SK-N-SH treated with all-trans-retinoic acid at 6 μM for 48 hours (cell line): ENCODE results near the gene CHRNE.

Experiments
- ATAC-seq: fragments of 200-7000 bp; cut with Tn5 transposase; 3 replicates; pipeline ENCODE4 v1.9.1; 2020; ENCODE audit warnings: mild to moderate bottlenecking, moderate library complexity
- ARNTL ChIP-seq: fragments of 450-650 bp; formaldehyde crosslinking; IDR thresholded peaks from 2 replicates; pipeline ENCODE4 v1.5.0; 2020; ENCODE audit warnings: low read depth, mild to moderate bottlenecking, moderate library complexity, borderline replicate concordance
- BACH2 ChIP-seq: fragments of 250-450 bp; sonication (Bioruptor Pico); IDR thresholded peaks from 2 replicates; pipeline ENCODE4 v1.9.0; 2021; ENCODE audit warnings: mild to moderate bottlenecking, borderline replicate concordance
- CSDC2 ChIP-seq: fragments of 250-450 bp; sonication (Bioruptor Pico); IDR thresholded peaks from 2 replicates; pipeline ENCODE4 v1.5.0; 2020; ENCODE audit warnings: mild to moderate bottlenecking, moderate library complexity
- ESRRG ChIP-seq: fragments of 250-450 bp; sonication (Bioruptor Pico); IDR thresholded peaks from 2 replicates; pipeline ENCODE4 v1.6.1; 2021; ENCODE audit warnings: mild to moderate bottlenecking
- GLIS3 ChIP-seq: fragments of 250-450 bp; sonication (Bioruptor Pico); IDR thresholded peaks from 2 replicates; pipeline ENCODE4 v1.5.0; 2020; ENCODE audit warnings: mild to moderate bottlenecking, moderate library complexity
- ISL1 ChIP-seq: fragments of 250-450 bp; sonication (Bioruptor Pico); IDR thresholded peaks from 2 replicates; pipeline ENCODE4 v2.1.2; 2022; ENCODE audit warnings: mild to moderate bottlenecking, moderate library complexity
- OSR1 ChIP-seq: fragments of 250-450 bp; sonication (Bioruptor Pico); IDR thresholded peaks from 2 replicates; pipeline ENCODE4 v1.8.0; 2022; ENCODE audit warnings: moderate library complexity, mild to moderate bottlenecking, inconsistent platforms
- RARB ChIP-seq: fragments of 250-450 bp; sonication (Bioruptor Pico); IDR thresholded peaks from 2 replicates; pipeline ENCODE4 v1.8.0; 2021; ENCODE audit warnings: mild to moderate bottlenecking, moderate library complexity
- SNAI2 ChIP-seq: fragments of 250-450 bp; sonication (Bioruptor Pico); IDR thresholded peaks from 2 replicates; pipeline ENCODE4 v1.5.0; 2020; ENCODE audit warnings: mild to moderate bottlenecking, moderate library complexity
- TOX ChIP-seq: fragments of 250-450 bp; sonication (Bioruptor Pico); IDR thresholded peaks from 2 replicates; pipeline ENCODE4 v1.8.0; 2021; ENCODE audit warnings: mild to moderate bottlenecking, moderate library complexity, borderline replicate concordance
- ZC3H10 ChIP-seq: fragments of 250-450 bp; sonication (Bioruptor Pico); IDR thresholded peaks from 2 replicates; pipeline ENCODE4 v1.5.1; 2021; ENCODE audit warnings: mild to moderate bottlenecking, moderate library complexity
- ZFP3 ChIP-seq: fragments of 250-450 bp; sonication (Bioruptor Pico); IDR thresholded peaks from 2 replicates; pipeline ENCODE4 v1.5.0; 2020; ENCODE audit warnings: mild to moderate bottlenecking, moderate library complexity
- ZFP30 ChIP-seq: fragments of 450-650 bp; formaldehyde crosslinking; IDR thresholded peaks from 2 replicates; pipeline ENCODE4 v1.5.0; 2022; ENCODE audit warnings: mild to moderate bottlenecking, moderate library complexity
- ZNF565 ChIP-seq: fragments of 450-650 bp; formaldehyde crosslinking; conservative IDR thresholded peaks from 2 replicates; pipeline ENCODE4 v1.5.0; 2020; ENCODE audit warnings: low read depth, mild to moderate bottlenecking, moderate library complexity
- ZNF70 ChIP-seq: fragments of 450-650 bp; formaldehyde crosslinking; IDR thresholded peaks from 2 replicates; pipeline ENCODE4 v1.5.0; 2020; ENCODE audit warnings: mild to moderate bottlenecking, moderate library complexity
- ZNF8 ChIP-seq: fragments of 450-650 bp; formaldehyde crosslinking; IDR thresholded peaks from 2 replicates; pipeline ENCODE4 v1.5.0; 2020; ENCODE audit warnings: mild to moderate bottlenecking, moderate library complexity
- TF ChIP-seq, protein P1 (sequence below): fragments of 250-450 bp; sonication (Bioruptor Pico); IDR thresholded peaks from 2 replicates; pipeline ENCODE4 v1.8.0; 2021; ENCODE audit warnings: low read depth, mild to moderate bottlenecking, moderate library complexity, borderline replicate concordance
- TF ChIP-seq, protein P2 (sequence below): fragments of 250-450 bp; sonication (Bioruptor Pico); IDR thresholded peaks from 2 replicates; pipeline ENCODE4 v1.5.0; 2020; ENCODE audit warnings: mild to moderate bottlenecking, moderate library complexity
- TF ChIP-seq, protein P3 (sequence below): fragments of 250-450 bp; sonication (Bioruptor Pico); IDR thresholded peaks from 2 replicates; pipeline ENCODE4 v1.5.1; 2021; ENCODE audit warnings: mild to moderate bottlenecking, moderate library complexity
- TF ChIP-seq, protein P4 (sequence below): fragments of 250-450 bp; sonication (Bioruptor Pico); IDR thresholded peaks from 2 replicates; pipeline ENCODE4 v1.8.0; 2020; ENCODE audit warnings: mild to moderate bottlenecking, moderate library complexity, borderline replicate concordance
- TF ChIP-seq, protein P5 (sequence below): fragments of 250-450 bp; sonication (Bioruptor Pico); IDR thresholded peaks from 2 replicates; pipeline ENCODE4 v1.5.1; 2020; ENCODE audit warnings: low read depth, mild to moderate bottlenecking, moderate library complexity

Gene CHRNE

DNA sequence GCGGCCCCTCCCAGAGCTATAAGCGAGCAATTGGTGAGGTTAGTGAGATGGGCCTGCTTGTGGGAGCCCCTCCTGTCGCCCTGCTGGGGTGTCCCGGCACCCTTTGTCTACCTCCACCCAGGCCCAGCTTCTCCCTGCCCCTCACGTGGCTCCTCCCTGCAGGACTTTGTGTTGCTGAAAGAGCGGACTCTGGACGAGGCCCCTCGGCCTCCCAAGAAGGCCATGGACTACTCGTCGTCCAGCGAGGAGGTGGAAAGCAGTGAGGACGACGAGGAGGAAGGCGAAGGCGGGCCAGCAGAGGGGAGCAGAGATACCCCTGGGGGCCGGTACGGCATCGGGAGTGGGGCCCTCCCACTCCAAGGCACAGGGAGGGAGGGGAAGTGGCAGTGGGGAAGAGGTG is 9.6 kb downstream of the CHRNE start:
- ATAC-seq: no peak
- TF ChIP-seq ZNF565 (CRISPR knock-in tag) (no peak), SNAI2 (no peak), ARNTL (CRISPR knock-in tag) (no peak), ZC3H10 (no peak), ZNF8 (no peak)
- TF ChIP-seq, protein P1, sequence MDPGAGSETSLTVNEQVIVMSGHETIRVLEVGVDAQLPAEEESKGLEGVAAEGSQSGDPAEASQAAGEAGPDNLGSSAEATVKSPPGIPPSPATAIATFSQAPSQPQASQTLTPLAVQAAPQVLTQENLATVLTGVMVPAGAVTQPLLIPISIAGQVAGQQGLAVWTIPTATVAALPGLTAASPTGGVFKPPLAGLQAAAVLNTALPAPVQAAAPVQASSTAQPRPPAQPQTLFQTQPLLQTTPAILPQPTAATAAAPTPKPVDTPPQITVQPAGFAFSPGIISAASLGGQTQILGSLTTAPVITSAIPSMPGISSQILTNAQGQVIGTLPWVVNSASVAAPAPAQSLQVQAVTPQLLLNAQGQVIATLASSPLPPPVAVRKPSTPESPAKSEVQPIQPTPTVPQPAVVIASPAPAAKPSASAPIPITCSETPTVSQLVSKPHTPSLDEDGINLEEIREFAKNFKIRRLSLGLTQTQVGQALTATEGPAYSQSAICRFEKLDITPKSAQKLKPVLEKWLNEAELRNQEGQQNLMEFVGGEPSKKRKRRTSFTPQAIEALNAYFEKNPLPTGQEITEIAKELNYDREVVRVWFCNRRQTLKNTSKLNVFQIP (CRISPR knock-in tag): no peak

DNA sequence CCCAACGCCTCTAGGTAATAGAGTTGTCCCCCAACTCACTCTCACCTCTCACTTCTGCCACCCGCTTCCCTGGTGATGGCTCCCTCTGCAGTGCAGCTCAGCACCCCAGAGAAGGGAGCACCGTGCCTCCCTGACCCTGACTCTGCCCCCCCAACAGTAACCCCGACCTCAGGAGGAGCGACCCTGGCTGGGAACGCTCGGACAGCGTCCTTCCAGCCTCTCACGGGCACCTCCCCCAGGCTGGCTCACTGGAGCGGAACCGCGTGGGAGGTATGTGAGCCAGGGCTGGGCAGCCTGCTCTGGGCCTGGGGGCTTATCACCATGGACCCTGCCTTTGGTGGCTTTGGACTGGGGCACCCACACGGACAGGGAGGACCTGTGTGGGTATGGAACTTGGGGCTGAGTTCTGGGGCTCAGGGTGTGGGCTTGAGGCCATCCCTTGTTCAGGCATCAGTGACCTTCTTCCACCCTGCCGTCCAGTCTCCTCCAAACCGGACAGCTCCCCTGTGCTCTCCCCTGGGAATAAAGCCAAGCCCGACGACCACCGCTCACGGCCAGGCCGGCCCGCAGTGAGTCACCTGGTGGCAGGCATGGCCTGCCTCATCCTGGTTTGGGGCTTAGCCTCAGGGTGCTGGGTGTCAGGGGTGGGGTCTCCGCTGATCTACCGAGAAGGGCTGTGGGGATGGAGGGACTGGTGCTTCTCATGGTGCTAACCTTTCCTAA is 10.2 kb downstream of the CHRNE start:
- ATAC-seq: no peak
- TF ChIP-seq ZNF70 (CRISPR knock-in tag) (no peak), CSDC2 (CRISPR knock-in tag) (no peak), BACH2 (no peak), ZFP30 (CRISPR knock-in tag) (no peak), OSR1 (CRISPR knock-in tag) (no peak), ESRRG (CRISPR knock-in tag) (no peak), TOX (no peak), SNAI2 (no peak), ZNF8 (no peak), ISL1 (no peak), ZFP3 (CRISPR knock-in tag) (no peak), RARB (no peak), ZC3H10 (no peak), GLIS3 (no peak), ARNTL (CRISPR knock-in tag) (no peak)
- TF ChIP-seq, protein P2, sequence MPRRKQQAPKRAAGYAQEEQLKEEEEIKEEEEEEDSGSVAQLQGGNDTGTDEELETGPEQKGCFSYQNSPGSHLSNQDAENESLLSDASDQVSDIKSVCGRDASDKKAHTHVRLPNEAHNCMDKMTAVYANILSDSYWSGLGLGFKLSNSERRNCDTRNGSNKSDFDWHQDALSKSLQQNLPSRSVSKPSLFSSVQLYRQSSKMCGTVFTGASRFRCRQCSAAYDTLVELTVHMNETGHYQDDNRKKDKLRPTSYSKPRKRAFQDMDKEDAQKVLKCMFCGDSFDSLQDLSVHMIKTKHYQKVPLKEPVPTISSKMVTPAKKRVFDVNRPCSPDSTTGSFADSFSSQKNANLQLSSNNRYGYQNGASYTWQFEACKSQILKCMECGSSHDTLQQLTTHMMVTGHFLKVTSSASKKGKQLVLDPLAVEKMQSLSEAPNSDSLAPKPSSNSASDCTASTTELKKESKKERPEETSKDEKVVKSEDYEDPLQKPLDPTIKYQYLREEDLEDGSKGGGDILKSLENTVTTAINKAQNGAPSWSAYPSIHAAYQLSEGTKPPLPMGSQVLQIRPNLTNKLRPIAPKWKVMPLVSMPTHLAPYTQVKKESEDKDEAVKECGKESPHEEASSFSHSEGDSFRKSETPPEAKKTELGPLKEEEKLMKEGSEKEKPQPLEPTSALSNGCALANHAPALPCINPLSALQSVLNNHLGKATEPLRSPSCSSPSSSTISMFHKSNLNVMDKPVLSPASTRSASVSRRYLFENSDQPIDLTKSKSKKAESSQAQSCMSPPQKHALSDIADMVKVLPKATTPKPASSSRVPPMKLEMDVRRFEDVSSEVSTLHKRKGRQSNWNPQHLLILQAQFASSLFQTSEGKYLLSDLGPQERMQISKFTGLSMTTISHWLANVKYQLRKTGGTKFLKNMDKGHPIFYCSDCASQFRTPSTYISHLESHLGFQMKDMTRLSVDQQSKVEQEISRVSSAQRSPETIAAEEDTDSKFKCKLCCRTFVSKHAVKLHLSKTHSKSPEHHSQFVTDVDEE (CRISPR knock-in tag): no peak
- TF ChIP-seq, protein P3, sequence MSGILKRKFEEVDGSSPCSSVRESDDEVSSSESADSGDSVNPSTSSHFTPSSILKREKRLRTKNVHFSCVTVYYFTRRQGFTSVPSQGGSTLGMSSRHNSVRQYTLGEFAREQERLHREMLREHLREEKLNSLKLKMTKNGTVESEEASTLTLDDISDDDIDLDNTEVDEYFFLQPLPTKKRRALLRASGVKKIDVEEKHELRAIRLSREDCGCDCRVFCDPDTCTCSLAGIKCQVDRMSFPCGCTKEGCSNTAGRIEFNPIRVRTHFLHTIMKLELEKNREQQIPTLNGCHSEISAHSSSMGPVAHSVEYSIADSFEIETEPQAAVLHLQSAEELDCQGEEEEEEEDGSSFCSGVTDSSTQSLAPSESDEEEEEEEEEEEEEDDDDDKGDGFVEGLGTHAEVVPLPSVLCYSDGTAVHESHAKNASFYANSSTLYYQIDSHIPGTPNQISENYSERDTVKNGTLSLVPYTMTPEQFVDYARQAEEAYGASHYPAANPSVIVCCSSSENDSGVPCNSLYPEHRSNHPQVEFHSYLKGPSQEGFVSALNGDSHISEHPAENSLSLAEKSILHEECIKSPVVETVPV (CRISPR knock-in tag): no peak
- TF ChIP-seq, protein P1 (CRISPR knock-in tag): no peak
- TF ChIP-seq, protein P4, sequence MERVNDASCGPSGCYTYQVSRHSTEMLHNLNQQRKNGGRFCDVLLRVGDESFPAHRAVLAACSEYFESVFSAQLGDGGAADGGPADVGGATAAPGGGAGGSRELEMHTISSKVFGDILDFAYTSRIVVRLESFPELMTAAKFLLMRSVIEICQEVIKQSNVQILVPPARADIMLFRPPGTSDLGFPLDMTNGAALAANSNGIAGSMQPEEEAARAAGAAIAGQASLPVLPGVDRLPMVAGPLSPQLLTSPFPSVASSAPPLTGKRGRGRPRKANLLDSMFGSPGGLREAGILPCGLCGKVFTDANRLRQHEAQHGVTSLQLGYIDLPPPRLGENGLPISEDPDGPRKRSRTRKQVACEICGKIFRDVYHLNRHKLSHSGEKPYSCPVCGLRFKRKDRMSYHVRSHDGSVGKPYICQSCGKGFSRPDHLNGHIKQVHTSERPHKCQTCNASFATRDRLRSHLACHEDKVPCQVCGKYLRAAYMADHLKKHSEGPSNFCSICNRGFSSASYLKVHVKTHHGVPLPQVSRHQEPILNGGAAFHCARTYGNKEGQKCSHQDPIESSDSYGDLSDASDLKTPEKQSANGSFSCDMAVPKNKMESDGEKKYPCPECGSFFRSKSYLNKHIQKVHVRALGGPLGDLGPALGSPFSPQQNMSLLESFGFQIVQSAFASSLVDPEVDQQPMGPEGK (CRISPR knock-in tag): no peak
- TF ChIP-seq, protein P5, sequence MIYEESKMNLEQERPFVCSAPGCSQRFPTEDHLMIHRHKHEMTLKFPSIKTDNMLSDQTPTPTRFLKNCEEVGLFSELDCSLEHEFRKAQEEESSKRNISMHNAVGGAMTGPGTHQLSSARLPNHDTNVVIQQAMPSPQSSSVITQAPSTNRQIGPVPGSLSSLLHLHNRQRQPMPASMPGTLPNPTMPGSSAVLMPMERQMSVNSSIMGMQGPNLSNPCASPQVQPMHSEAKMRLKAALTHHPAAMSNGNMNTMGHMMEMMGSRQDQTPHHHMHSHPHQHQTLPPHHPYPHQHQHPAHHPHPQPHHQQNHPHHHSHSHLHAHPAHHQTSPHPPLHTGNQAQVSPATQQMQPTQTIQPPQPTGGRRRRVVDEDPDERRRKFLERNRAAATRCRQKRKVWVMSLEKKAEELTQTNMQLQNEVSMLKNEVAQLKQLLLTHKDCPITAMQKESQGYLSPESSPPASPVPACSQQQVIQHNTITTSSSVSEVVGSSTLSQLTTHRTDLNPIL: no peak
